PC-9 (cell line): ENCODE measurements around the gene PPP2R5B.

Experiments used
- EZH2 ChIP-seq: fragments of 200-600 bp; sonication (generic); IDR thresholded peaks from 2 replicates; pipeline ENCODE4 v1.8.0; 2017; ENCODE audit warnings: antibody characterized with exemption, low read depth
- TF ChIP-seq, protein P1 (sequence below): fragments of 200-600 bp; sonication (generic); conservative IDR thresholded peaks from 2 replicates; pipeline ENCODE4 v1.6.1; 2017; ENCODE audit warnings: mixed run types, antibody characterized with exemption, mild to moderate bottlenecking, moderate library complexity

DNA sequence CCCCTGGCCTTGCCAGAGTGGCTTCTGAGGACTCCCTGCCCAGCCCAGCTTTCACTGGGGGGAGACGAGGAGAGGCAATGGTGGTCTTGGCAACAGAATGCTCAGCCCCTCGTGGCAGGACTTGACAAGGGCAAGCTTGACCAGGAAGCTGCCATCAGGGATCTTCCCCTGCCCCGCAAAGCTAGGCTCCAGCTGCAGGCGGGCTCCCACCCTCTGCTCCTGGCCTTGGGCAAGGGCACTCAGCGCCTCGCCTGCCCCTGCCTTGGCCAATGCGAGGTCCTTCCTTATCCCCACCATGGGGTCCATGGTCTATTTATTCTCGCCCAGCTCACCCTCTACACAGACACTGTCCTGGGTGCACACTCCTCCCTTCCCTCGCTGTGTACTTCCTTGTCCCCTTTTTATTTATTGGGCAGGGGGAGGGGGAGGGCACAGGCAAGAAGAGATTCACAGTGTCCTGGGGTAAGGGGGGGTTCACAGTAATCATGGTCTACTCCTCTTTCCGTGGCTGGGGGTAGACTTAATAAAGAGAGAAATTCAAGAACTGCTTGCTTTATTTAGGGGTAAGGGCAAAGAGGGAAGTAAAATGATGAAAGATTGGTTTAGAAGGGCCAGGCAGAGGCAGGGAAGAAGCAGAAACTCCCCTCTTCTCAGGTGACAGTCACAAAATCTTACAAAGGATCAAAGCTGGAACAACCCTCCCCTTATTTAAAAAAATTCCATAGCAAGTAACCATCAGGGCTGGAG lies 9.6 kb downstream of the PPP2R5B start:
- no peak for TF ChIP-seq EZH2
- TF ChIP-seq, protein P1, sequence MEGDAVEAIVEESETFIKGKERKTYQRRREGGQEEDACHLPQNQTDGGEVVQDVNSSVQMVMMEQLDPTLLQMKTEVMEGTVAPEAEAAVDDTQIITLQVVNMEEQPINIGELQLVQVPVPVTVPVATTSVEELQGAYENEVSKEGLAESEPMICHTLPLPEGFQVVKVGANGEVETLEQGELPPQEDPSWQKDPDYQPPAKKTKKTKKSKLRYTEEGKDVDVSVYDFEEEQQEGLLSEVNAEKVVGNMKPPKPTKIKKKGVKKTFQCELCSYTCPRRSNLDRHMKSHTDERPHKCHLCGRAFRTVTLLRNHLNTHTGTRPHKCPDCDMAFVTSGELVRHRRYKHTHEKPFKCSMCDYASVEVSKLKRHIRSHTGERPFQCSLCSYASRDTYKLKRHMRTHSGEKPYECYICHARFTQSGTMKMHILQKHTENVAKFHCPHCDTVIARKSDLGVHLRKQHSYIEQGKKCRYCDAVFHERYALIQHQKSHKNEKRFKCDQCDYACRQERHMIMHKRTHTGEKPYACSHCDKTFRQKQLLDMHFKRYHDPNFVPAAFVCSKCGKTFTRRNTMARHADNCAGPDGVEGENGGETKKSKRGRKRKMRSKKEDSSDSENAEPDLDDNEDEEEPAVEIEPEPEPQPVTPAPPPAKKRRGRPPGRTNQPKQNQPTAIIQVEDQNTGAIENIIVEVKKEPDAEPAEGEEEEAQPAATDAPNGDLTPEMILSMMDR: no peak
